Hematopoietic multipotent progenitor cell treated with erythropoietin and hydrocortisone succinate and interleukin-3 and kit ligand, for 15 days (in vitro differentiated cells): ENCODE measurements around the gene CLEC16A.

Source experiments
- DNase-seq: peaks from one replicate; pipeline ENCODE4 v3.0.0-alpha.2; 2015; ENCODE audit warnings: low spot score

CLEC16A gene

GRCh38 chr16:11020388-11020787 lies 76.0 kb downstream of the CLEC16A start:
- DNase-seq: no peak

GRCh38 chr16:11020792-11021551 lies 76.6 kb downstream of the CLEC16A start:
- DNase-seq: no peak

GRCh38 chr16:11022002-11022401 lies 77.6 kb downstream of the CLEC16A start:
- DNase-seq: no peak

GRCh38 chr16:11023262-11024039 lies 79.1 kb downstream of the CLEC16A start:
- DNase-seq: no peak

GRCh38 chr16:11024333-11025053 lies 80.1 kb downstream of the CLEC16A start:
- DNase-seq: no peak

- DNase-seq: no peak
Measured at GRCh38 chr16:11025120-11025531, 80.8 kb downstream of the CLEC16A start.

- DNase-seq: no peak
Measured at GRCh38 chr16:11029948-11030347, 85.6 kb downstream of the CLEC16A start.

GRCh38 chr16:11030990-11031510 lies 86.7 kb downstream of the CLEC16A start:
- no peak for DNase-seq

- peak; percentile 19 for DNase-seq
Measured at GRCh38 chr16:11032000-11032921, 87.9 kb downstream of the CLEC16A start.

- DNase-seq: no peak
Measured at GRCh38 chr16:11032922-11033291, 88.5 kb downstream of the CLEC16A start.

- no peak for DNase-seq
Measured at GRCh38 chr16:11033629-11034420, 89.5 kb downstream of the CLEC16A start.

GRCh38 chr16:11034481-11034931 lies 90.1 kb downstream of the CLEC16A start:
- no peak for DNase-seq

- DNase-seq: no peak
Measured at GRCh38 chr16:11035096-11035495, 90.7 kb downstream of the CLEC16A start.

GRCh38 chr16:11036040-11036439 lies 91.7 kb downstream of the CLEC16A start:
- no peak for DNase-seq

GRCh38 chr16:11036868-11037410 lies 92.6 kb downstream of the CLEC16A start:
- DNase-seq: no peak

- DNase-seq: no peak
Measured at GRCh38 chr16:11038305-11038704, 93.9 kb downstream of the CLEC16A start.

GRCh38 chr16:11038777-11039176 lies 94.4 kb downstream of the CLEC16A start:
- no peak for DNase-seq

GRCh38 chr16:11039726-11040125 lies 95.4 kb downstream of the CLEC16A start:
- DNase-seq: no peak

- no peak for DNase-seq
Measured at GRCh38 chr16:11042191-11042590, 97.8 kb downstream of the CLEC16A start.

- DNase-seq: no peak
Measured at GRCh38 chr16:11045441-11045840, 101.1 kb downstream of the CLEC16A start.
